Measurements from ENCODE around the gene TEAD1. TPM values are rescaled to one million over a fixed set of nuclear protein-coding genes. Genes with fewer than 3 reads are reported as not detected.
A peak's percentile ranks its signal among the peaks of the same experiment; 100 is the strongest.

Gene TEAD1
- total RNA-seq, 4 donors from 2014 or later = 71.5 to 109 (median 88.5) TPM

GRCh38 chr11:12845739-12846358 lies 171.6 kb downstream of the TEAD1 start:
- Histone ChIP-seq H3K9me3 (no peaks in the 10 kb centered on the region), H3K27ac (peak overlapping the region in 2 of 3 donors; percentile 2 to 26), H3K4me3 (replicated peaks in 1 of 3) (no peak overlapping the region), H3K36me3 (no peaks in the 10 kb centered on the region), H3K4me1 (peaks cover 10 to 44% of the 10 kb centered on the region in 2 donors), H3K27me3 (no peaks in the 10 kb centered on the region)
- DNase-seq = no peak
- WGBS, 2 donors = 50 to 64% methylated on average over 10 of the region's 10 CpGs
- TF ChIP-seq POLR2A (IDR thresholded peaks at IDR 0.05) (no peak), CTCF (IDR thresholded peaks at IDR 0.05) (no peak)
- intact Hi-C loops (cut with DNase I) = no loop called here

- TF ChIP-seq POLR2A (IDR thresholded peaks at IDR 0.05) = no peak
- TF ChIP-seq CTCF (IDR thresholded peaks at IDR 0.05) = no peak
- no peaks in the 10 kb centered on the region for H3K27me3 ChIP-seq
- H3K4me3 ChIP-seq (replicated peaks in 1 of 3) = no peak overlapping the region
- H3K4me1 ChIP-seq = peaks cover 7 to 37% of the 10 kb centered on the region in 2 donors
- peak overlapping the region in 1 of 3 donors; percentile 2 for H3K27ac ChIP-seq
- H3K36me3 ChIP-seq = no peaks in the 10 kb centered on the region
- DNase-seq = no peak
- WGBS, 2 donors = 85 to 88% methylated on average over 3 of the region's 3 CpGs
- intact Hi-C loops (cut with DNase I) = no loop called here
- no peaks in the 10 kb centered on the region for H3K9me3 ChIP-seq
These were observed 172.8 kb downstream of the TEAD1 start for GRCh38 chr11:12846786-12847615.

- Histone ChIP-seq H3K9me3 (no peaks in the 10 kb centered on the region), H3K4me3 (replicated peaks in 1 of 3) (no peak overlapping the region), H3K27me3 (no peaks in the 10 kb centered on the region), H3K36me3 (no peaks in the 10 kb centered on the region), H3K27ac (no peak overlapping the region), H3K4me1 (peaks cover 0 to 23% of the 10 kb centered on the region in 2 donors)
- 94 to 96% methylated on average over 3 of the region's 3 CpGs for WGBS, 2 donors
- no peak for TF ChIP-seq POLR2A (IDR thresholded peaks at IDR 0.05)
- TF ChIP-seq CTCF (IDR thresholded peaks at IDR 0.05) = no peak
- no peak for DNase-seq
- intact Hi-C loops (cut with DNase I) = no loop called here
These were observed 174.2 kb downstream of the TEAD1 start for GRCh38 chr11:12848413-12848812.

- Histone ChIP-seq H3K27ac (no peak overlapping the region), H3K4me3 (replicated peaks in 1 of 3) (no peak overlapping the region), H3K27me3 (no peaks in the 10 kb centered on the region), H3K4me1 (peaks cover 9 to 15% of the 10 kb centered on the region in 2 donors), H3K36me3 (no peaks in the 10 kb centered on the region), H3K9me3 (no peaks in the 10 kb centered on the region)
- DNase-seq = no peak
- WGBS, 2 donors = 47 to 96% methylated on average over 1 of the region's 1 CpG
- TF ChIP-seq CTCF (IDR thresholded peaks at IDR 0.05) (no peak), POLR2A (IDR thresholded peaks at IDR 0.05) (no peak)
- intact Hi-C loops (cut with DNase I) = no loop called here
These were observed 179.1 kb downstream of the TEAD1 start for GRCh38 chr11:12853325-12853651.

GRCh38 chr11:12853652-12854296 lies 179.6 kb downstream of the TEAD1 start:
- Histone ChIP-seq H3K27ac (no peak overlapping the region), H3K4me3 (replicated peaks in 1 of 3) (no peak overlapping the region), H3K27me3 (no peaks in the 10 kb centered on the region), H3K4me1 (peaks cover 9 to 15% of the 10 kb centered on the region in 2 donors), H3K36me3 (no peaks in the 10 kb centered on the region), H3K9me3 (no peaks in the 10 kb centered on the region)
- DNase-seq = no peak
- no peak for TF ChIP-seq POLR2A (IDR thresholded peaks at IDR 0.05)
- intact Hi-C loops (cut with DNase I) = no loop called here
- 73% methylated on average over 7 of the region's 7 CpGs for WGBS, 2 donors
